DMS53 treated with DMSO at 0.1 percent for 48 hours (cell line): ENCODE results near the gene RPTOR.

Experiments used
- DNase-seq: peaks from one replicate; lab custom pipeline; 2025; ENCODE audit not compliant: unreplicated experiment; lab: John Stamatoyannopoulos, UW

The RPTOR gene

DNA sequence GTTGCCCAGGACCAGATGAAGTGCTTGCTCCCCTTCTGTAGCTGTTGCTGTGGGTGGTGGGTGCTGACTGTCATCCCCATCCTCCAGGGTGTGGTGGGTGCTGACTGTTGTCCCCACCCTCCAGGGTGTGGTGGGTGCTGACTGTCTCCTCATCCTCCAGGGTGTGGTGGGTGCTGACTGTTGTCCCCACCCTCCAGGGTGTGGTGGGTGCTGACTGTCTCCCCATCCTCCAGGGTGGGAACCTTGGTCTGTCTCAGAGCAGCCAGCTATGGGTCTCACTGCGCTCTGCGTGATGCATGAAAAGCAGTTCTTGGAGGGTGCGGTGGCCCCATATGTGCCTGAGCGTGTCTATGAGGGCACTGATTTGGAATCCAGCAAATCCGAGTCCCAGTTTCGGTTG lies 163.8 kb downstream of the RPTOR start:
- no peak for DNase-seq

DNA sequence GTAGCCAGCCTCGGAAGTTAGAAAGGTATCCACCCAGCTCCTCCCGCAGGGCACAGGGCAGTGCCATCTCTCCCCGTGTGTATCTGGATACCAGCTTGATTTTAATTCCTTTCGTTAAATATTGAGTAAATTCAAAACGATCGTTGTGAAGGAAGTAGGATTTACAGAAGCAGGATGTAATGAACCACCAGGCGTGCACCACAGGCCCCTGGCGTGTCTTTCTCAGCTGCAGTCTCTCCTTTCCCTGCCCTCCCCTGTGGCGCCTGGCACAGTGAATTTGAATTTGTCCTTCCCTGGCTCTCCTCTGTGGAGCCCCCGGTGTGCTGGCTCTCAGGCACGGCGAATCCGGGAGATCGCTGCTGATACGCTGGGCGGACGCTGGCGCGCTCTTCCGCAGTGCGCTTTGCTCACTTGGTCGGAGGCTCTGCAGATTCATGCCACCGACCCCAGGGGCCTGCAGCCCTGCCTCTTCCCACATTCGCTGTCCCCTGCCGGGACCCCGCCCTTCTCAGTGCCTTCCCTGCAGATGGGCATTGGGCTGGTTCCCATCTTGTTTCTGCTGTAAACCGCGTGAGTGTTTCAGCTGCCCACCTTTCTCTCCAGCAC lies 164.6 kb downstream of the RPTOR start:
- no peak for DNase-seq

DNA sequence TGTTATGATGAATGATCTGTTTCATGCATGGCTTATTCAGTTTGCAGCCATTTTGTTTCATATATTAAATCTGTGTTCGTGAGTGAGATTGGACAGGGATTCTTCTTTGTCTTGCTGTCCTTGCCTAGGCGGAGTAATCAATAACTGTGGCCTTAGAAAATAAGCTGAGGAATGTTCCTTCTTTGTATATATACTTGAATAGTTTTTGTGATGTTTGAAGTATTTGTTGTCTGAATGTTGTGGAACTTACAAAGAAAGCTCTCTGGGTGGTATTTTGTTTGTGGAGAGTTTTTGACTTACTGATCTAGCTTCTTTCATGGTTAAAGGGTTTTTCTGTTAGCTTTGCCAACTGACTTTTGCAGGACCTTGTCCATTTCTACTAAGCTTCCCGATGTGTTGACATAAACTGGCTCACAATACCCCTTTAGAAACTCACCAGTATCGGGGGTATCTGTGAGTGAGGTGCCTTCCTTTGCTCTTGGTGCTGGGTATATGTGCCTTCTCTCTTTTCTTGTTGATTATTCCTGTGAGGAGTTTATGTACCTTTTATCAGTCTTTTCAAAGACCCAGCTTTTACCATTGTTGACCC lies 166.2 kb downstream of the RPTOR start:
- DNase-seq: no peak

DNA sequence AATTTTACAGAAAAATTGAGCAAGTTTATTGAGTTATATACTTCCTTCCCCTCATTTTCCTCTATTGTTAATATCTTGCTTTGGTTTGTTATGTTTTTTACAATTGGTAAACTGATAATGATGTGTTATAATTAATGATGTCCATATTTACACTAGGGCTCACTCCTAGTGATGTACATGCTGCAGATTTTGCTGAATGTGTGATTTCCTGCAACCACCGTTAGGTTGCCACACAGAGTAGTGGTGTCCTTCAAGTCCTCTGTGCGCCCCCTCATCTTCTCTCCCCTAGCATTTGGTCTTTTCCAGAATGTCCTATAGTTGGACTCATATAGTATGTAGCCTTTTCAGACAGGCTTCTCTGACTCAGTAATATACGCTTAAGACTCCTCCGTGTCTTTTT lies 167.5 kb downstream of the RPTOR start:
- no peak for DNase-seq

DNA sequence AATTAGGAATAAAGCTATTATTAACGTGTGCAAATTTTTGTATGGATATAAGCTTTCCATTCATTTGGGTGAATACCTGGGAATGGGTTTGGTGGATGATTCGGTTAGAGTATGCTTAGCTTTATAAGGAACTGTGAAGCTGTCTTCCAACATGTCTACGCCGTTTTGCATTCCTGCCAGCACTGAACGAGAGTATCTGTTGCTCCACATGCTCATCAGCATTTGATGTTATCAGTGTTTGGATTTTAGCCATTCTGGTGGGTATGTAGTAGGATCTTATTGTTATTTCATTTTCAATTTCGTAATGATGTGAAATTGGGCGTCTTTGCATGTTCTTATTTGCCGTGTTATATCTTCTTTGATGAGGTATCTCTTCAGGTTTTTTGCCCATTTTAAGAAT lies 168.0 kb downstream of the RPTOR start:
- DNase-seq: no peak

DNA sequence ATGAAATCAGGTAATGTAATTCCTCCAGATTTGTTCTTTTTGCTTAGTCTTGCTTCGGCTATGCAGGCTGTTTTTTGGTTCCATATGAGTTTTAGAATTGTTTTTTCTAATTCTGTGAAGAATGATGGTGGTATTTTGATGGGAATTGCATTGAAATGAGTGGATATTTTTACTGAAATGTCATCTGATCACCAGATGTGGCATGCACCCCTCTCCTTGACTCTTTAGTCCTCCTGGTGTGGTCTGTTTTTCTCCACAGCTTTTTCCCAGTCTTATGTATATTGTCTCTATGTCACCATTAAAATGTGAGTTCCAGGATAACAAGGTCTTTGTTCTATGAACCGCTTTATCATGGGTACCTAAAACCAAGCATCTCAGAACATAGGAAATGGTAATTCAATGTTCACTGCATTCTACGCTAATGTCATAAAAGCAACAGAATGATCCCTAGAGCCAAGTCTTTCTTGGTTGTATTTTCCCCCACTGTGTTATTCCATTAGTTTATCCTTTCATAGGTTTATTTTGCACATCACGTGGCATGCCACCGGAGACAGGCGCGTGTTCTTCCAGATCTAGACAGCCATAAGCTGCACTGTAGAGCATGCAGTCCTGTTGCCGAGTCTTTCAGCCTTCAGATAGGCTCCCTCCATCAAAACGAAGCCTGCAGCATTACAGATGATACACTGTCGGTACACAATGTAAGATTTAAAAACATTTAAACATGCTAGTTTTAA lies 172.5 kb downstream of the RPTOR start:
- no peak for DNase-seq

DNA sequence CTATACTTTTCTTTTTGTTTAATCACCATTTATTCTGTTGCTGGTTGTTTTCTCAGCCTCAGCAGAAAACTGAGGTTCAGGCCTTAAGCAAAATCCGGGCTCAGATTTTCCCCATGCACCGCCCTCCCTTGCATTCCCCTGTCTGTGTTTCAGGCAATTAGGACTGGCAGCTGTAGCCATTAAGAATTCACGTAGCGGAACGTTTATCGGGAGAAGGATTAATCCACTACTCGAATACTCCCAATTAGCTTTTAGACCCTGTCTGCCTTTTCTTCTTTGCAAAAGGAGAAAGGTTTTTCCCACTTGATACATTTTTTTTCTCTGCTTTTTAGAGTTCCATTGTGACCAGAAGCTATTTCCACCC lies 173.1 kb downstream of the RPTOR start:
- no peak for DNase-seq

DNA sequence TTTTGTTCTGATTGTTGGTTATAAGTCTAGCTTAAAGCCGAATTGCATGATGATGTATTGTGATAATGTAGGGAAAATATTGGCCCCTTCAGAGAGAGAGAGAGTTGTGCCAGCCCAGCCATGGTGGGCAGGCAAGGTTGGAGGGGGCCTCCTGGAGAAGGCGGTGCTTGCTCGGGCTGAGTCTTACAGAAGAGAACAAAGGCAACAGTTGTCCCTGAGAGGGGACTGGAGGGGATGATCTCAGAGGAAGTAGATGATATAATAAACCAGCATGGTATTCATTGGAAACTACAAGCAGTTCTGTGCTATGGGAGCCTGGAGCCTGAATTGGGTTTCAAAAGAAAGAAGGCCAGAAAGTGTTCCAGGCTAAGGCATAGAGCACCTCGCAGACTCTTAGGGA lies 173.8 kb downstream of the RPTOR start:
- no peak for DNase-seq

DNA sequence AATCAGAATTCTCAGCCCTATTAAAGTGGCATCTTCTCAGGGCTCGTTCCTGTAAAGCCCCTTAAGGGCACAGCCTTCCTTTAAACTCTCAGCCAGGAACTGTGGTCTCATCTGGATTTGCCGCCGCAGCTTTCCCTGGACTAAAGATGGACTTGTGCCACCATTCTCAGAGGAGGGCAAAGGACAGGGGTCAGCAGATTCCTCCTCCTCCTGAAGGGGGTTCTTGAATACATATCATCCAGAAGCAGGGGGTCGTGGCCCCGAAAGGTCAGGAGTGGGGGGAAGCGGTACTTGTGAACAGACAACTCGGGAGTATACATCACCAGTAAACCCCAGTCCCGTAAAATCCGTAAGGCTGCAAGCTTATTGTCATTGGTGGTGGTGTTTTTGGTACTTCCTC lies 174.8 kb downstream of the RPTOR start:
- DNase-seq: no peak

DNA sequence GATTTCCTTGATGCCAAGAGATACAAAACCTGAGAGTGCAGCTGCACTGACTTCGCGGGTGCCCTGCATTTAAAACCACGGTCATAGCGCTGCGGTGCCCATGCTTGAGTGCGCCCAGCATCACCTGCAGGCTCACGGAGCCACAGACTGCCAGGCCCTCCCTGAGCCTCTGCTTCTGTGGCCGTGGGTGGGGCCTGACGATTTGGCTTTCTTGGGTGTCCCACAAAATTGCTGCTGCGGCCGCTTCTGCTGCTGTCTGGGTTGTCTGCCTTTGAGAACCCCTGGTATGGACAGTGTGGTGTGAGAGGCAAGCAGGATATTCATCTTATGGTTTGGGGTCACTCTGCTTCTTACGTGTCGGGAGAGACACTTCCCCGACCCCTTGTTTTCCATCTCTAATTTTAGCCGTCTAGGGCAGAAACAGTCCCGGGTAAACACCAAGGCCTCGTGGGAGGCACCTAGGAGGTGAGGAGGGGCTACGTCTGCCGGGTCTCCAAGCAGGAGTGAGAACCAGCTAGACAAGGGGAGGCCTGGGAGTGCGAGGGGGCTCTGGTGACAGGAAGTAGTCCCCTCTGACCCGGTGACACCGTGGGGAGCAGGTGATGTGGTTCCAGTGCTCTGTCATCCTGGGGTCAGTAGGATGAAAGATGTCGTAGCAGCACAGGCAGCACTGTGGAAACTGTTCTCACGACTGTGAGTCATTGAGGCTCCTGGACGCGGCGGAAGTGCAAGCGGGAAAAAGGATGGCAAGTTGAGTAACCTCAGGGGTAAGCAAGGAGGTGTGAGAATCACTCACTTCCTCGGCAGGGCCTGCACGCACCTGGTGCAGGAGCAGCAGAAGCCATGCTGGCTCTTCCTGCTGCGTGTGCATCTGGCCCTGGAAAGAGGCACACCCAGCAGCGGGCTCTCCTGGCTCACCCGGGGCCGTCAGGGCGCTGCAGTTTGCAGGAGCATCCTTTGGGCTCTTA lies 176.3 kb downstream of the RPTOR start:
- DNase-seq: no peak

DNA sequence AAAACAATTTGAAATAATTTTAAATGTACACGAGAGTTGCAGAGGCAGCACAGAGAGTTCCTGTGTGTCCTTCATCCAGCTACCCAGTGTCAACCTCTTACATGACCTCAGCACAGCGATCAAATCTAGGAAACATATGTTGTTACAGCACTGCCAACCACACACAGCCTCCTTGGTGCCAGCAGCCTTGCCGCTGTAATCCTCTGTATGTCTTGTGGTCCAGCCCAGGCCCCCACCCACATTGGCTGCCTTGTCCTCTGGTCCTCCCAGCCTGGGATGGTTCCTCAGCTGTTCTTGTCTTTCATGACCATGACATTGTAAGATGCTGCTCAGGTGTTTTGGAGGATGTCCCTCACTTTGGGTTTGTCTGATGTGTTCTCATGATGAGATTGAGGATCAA lies 178.0 kb downstream of the RPTOR start:
- DNase-seq: no peak

DNA sequence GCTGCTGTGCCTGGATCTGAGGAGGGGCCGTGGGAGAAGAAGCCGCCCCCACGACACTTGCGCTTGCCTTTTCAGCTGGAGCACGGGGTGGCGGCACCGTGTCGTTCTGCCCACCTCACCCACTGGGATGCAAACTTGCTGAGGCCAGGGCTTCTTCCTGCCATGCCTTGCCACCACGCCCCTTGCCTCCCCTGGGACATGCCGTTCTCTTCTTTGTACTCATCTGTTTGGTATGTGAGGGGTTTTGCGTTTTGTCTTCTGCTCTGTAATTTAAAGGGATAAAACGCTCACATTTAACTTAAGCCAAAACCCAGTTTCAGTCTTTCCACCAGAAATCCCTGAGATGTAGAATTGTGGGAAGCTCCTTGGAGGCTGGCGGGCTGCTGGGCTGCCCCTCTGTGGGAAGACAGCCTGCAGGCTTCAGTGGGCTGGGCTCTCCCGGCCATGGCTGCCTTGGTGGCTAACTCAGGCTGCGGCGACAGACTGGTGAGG lies 180.2 kb downstream of the RPTOR start:
- DNase-seq: no peak

DNA sequence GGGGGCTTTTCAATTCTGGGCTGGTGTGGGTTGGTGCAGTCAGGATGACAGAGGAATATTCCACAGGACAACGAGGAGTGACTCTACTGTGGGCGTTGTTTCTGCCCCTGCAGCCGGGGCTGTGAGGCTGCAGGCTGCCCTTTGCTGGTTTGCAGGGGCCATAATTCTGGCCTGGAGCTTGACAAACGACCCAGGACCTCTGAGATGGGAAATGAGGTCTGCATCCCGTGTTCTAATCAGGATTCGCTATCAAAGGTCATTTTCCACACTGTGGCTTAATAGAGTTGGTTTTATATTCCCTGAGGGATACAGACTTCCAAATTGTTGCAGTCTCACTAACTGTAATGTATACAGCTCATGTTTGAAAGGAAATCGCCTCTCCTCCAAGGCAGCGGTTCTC lies 180.9 kb downstream of the RPTOR start:
- no peak for DNase-seq

DNA sequence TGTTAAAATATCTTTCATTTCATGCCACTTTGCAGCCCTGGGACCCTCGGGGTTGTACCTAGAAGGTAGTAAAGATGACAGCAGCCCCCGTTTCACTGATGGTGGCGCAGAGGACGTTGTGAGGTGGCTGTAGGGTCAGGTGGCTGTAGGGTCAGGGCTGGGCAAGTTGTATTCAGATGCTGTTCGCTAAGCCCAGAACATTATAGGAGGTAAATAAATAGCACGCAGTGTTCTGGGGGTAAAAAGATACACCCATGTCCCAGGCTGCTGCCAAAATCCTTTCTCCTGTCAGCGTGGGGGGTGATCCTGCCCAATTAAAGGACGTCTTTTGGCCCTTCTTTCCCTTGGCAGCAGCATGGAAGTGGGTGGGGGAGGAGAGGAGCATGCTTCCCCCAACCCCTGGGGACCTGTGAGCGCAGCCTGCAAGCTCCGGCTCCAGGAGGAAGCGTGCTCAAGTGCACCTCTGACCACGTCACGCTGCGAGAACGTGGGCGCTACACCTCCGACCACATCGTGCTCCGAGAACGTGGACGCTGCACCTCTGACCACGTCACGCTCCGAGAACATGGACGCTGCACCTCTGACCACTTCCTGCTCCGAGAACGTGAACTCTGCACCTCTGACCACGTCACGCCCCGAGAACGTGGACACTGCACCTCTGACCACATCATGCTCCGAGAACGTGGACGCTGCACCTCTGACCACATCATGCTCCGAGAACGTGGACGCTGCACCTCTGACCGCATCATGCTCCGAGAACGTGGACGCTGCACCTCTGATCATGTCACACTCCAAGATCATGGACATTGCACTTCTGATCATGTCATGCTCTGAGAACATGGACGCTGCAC lies 182.1 kb downstream of the RPTOR start:
- no peak for DNase-seq

DNA sequence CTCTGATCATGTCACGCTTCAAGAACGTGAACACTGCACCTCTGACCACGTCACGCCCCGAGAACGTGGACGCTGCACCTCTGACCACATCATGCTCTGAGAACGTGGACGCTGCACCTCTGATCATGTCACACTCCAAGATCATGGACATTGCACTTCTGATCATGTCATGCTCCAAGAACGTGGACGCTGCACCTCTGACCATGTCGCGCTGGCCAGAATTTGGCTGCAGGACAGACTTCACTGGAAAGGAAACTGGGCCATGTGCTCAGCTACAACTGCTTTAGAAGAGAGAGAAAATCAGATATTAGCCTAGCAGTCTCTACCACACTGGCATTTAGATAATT lies 182.7 kb downstream of the RPTOR start:
- DNase-seq: no peak

DNA sequence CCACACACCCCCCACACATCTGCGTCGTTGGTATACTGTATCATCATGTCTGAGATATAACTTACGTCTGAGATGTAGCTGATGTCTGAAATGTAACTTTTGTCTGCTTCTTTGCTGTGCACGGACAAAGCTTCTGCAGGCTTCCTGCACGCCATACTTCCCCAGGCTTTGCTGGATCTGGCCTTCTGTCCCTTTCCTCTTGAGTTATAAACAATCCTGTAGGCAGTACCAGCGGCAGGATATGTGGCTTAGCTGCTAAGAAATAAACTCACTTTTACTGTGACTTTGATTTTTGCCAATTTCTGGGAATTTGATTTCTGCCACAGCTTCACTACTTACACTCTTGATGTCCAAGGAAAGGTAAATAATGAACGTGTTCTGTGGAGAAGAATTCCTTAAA lies 184.4 kb downstream of the RPTOR start:
- DNase-seq: no peak

DNA sequence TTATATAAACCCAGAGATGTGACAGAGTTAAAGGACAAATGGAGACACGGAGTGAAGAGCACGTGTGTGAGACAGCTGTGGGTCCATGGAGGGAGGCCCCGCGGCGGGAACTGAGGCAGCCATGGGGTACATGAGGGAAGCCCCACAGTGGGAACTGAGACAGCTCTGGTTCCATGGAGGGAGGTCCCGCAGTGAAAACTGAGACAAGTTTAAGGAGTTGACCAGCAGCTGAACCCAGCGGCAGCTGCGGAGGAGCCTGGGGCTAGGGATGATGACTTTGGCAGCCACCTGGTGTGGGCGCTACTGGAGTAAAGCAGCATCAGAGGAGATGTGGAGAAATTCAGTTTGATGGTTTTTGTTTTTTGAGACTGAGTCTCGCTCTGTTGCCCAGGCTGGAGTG lies 185.1 kb downstream of the RPTOR start:
- DNase-seq: no peak

DNA sequence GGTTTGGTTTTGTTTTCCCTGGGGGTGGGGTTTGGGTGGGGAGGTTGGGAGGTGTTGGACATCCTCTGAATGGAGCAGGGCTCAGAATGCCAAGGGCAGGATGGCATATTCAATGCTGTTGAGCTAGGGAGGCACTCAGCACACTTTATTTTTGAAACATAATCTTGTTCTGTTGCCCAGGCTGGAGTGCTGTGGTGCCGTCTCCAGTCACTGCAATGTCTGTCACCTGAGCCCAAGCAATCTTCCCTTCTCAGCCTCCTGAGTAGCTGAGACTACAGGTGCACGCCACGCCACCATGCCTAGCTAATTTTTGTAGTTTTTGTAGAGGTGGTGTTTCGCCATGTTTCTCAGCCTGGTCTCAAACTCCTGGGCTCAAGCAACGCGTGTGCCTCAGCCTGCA lies 186.1 kb downstream of the RPTOR start:
- no peak for DNase-seq

DNA sequence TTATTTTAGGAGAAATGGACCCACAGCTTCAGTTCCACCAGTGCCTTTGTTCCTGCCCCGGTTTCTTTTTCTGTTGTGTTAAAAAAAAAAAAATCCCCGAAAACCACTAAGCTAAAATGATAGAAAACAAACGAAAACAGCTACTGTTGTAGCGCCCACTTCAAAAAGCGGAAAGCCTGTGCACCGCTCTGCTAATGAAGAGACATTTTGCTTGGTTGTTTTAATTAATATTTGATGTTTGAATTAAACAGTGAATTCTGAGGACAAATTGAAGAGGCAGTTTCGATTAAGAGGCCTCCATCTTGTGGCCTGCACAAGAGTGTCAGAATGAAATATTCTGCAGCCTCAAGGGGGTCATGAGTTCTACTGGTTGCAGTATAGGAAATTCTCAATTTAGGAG lies 186.7 kb downstream of the RPTOR start:
- DNase-seq: no peak

DNA sequence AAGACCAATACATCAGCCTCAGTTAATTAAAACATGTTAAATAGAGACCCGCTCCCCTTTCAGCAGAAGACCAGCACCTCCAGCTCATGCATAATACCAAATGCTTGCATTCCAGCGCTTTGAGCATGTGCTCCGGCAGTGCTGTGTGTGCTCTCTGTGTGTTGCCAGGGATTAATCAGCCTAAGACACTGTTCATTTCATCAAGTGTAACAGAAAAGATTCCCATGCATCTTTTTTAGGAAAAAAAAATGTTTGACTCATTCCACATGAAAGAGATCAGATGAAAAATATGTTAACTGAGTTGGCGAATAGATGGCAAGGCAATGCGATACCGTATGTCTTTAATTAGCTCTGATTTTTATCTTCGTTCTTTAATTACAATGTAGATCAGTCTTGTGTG lies 187.6 kb downstream of the RPTOR start:
- DNase-seq: no peak
